ENCODE results near the gene NDUFB10. TPM values are rescaled to one million over a fixed set of nuclear protein-coding genes. Genes with fewer than 3 reads are reported as not detected.

NDUFB10 gene
- total RNA-seq, 6 experiments from 2014 or later, result 68.7 to 210 (median 81.2) TPM

DNA sequence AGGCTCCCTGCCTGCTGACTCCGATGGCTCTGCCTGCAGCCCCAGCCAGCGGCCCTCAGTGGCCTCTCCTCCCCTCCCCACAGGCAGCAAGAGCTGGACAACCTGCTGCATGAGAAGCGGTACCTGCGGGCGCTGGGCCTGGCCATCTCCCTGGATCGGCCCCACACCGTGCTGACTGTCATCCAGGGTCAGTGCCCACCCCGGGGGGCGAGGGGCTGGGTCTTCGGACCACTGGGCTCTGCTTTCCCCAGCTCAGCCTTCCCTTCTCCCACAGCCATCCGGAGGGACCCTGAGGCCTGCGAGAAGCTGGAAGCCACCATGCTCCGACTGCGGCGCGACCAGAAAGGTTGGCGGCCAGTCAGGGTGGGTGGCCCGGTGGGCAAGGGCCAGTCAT is 18.5 kb downstream of the NDUFB10 start:
- Histone ChIP-seq H3K4me1 (peaks cover 0 to 8% (median 3%) of the 10 kb centered on the region in 4 donors), H3K27me3 (no peaks in the 10 kb centered on the region), H3K36me3 (peaks cover 0 to 33% (median 10%) of the 10 kb centered on the region in 4 donors), H3K4me3 (no peak overlapping the region), H3K9me3 (no peaks in the 10 kb centered on the region), H3K27ac (no peak overlapping the region)
- no peak for DNase-seq
- intact Hi-C loops (cut with DNase I), result no loop called here
- no peak for ATAC-seq
- TF ChIP-seq POLR2A (IDR thresholded peaks at IDR 0.05), result no peak
- TF ChIP-seq, protein P1, sequence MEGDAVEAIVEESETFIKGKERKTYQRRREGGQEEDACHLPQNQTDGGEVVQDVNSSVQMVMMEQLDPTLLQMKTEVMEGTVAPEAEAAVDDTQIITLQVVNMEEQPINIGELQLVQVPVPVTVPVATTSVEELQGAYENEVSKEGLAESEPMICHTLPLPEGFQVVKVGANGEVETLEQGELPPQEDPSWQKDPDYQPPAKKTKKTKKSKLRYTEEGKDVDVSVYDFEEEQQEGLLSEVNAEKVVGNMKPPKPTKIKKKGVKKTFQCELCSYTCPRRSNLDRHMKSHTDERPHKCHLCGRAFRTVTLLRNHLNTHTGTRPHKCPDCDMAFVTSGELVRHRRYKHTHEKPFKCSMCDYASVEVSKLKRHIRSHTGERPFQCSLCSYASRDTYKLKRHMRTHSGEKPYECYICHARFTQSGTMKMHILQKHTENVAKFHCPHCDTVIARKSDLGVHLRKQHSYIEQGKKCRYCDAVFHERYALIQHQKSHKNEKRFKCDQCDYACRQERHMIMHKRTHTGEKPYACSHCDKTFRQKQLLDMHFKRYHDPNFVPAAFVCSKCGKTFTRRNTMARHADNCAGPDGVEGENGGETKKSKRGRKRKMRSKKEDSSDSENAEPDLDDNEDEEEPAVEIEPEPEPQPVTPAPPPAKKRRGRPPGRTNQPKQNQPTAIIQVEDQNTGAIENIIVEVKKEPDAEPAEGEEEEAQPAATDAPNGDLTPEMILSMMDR (IDR thresholded peaks at IDR 0.05), result no peak
- WGBS (ENCODE audit: insufficient coverage, low coverage, low lambda C conversion rate, missing lambda C conversion rate), result no CpG with 5 or more reads among the region's 18 CpGs

DNA sequence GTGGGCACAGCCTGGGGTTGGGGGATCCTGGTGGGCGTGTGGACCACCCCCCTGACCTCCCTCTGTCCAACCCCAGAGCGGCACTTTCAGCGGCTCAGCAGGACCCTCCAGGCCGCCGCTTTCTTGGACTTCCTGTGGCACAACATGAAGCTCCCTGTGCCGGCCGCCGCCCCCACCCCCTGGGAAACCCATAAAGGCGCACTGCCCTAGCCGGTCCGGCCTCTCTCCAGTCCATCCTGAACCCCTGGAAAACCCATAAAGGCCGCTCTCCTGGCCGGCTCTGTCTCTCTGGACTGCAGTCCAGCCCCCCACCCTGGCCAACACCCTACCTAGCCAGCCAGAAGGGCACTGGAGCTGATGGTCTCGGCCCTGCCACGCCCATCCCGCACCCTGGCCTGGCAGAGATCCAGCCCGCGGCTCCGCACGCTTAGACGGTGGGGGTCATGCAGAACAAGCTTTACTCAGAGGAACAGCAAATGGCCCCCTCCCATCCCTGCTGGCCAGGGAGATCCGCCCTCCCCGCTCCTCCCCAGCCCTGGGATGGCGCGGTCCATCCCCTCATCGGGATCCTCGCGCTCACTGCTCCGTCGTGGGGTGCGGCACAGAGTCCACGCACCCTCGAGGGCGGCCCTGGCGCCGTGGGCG is 19.3 kb downstream of the NDUFB10 start:
- 70% methylated on average over 4 of the region's 37 CpGs for WGBS (ENCODE audit: insufficient coverage, low coverage, low lambda C conversion rate, missing lambda C conversion rate)
- DNase-seq, result no peak
- Histone ChIP-seq H3K9me3 (no peaks in the 10 kb centered on the region), H3K27me3 (no peaks in the 10 kb centered on the region), H3K4me1 (peaks cover 0 to 10% (median 3%) of the 10 kb centered on the region in 4 donors), H3K36me3 (peaks cover 0 to 33% (median 10%) of the 10 kb centered on the region in 4 donors), H3K27ac (no peak overlapping the region), H3K4me3 (no peak overlapping the region)
- TF ChIP-seq, protein P1 (IDR thresholded peaks at IDR 0.05), result no peak
- TF ChIP-seq POLR2A (IDR thresholded peaks at IDR 0.05), result no peak
- ATAC-seq, result no peak
- intact Hi-C loops (cut with DNase I), result no loop called here

DNA sequence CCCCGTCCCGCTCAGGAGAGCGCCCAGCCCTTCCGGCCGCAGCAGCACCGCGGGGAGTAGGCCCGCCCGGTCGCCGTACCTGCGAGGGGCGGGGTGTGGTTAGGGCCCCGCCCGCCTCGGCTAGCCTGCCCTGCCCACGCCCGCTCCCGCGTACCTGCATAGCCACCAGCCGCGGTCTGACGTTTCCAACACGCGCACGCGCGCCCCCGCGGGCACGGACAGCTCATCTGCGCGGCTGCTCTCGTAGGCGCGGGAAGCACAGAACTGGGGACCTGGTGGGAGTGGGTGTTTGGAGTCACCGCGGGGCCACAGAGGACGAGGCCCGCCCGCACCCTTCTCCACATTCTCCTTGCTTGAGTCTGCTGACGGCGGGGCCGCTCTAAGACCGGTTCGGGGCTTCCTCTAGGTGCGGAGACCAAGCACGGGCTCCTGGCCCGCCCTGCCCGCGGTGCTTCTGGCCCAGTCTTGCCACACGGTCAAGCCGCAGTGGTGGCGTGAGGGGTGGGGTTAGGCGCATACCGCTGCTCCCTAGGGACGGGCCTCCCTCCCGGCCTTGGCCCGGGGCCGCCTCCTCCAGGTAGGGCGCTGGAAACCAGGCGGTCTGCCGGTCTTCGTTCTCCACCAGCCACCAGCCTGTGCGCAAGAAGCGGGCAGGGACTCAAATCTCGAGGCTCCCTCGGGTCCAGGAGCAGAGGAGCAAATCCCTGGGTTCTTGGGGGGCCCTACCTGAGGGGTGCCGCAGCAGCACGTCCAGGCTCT is 20.1 kb downstream of the NDUFB10 start:
- no peak overlapping the region for H3K4me3 ChIP-seq
- WGBS (ENCODE audit: insufficient coverage, low coverage, low lambda C conversion rate, missing lambda C conversion rate), result 28% methylated on average over 6 of the region's 70 CpGs
- ATAC-seq (no peak), DNase-seq (no peak)
- H3K27ac ChIP-seq, result no peak overlapping the region
- H3K9me3 ChIP-seq, result no peaks in the 10 kb centered on the region
- intact Hi-C loops (cut with DNase I), result no loop called here
- H3K27me3 ChIP-seq, result no peaks in the 10 kb centered on the region
- peaks cover 0 to 10% (median 3%) of the 10 kb centered on the region in 4 donors for H3K4me1 ChIP-seq
- TF ChIP-seq POLR2A (IDR thresholded peaks at IDR 0.05), result no peak
- TF ChIP-seq, protein P1 (IDR thresholded peaks at IDR 0.05), result no peak
- peaks cover 0 to 31% (median 10%) of the 10 kb centered on the region in 4 donors for H3K36me3 ChIP-seq

DNA sequence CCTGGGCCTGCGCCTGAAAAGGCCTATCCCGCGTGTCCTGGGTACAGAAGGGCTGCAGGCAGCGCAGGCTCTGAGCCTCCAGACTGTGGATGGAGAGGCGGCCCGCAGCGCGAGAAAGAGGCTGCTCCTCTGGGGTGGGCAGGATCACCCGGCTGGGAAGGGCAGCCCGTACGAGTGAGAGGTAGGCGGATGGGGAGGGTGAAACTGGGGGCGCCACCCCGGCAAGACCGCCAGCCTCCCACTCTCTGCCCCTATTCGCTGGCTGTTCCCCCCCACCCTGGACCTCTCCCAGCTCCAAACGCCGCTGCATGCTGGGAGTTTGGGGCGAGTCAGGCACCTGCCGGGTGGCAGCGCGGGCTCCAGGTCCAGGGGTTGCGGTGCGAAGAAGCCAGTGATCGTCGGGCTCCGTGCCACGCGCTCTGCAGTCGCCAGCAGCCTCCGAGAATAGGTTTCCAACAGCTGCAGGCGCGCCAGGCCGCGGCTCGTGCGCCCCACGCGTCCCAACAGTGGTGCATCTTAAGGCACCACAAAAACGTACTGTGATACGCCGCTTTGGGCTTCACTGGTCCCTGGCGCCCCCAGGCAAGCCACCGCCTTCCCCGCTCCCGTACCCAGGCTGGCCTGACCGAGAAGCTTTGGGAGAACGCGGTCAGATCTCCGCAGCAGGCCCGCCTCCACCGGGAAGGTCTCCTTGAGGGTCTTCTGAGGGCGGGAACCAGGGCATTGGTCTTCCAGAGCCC is 20.9 kb downstream of the NDUFB10 start:
- DNase-seq (no peak), ATAC-seq (no peak)
- Histone ChIP-seq H3K4me3 (no peak overlapping the region), H3K9me3 (no peaks in the 10 kb centered on the region), H3K36me3 (peaks cover 0 to 27% (median 10%) of the 10 kb centered on the region in 4 donors), H3K27me3 (no peaks in the 10 kb centered on the region), H3K27ac (no peak overlapping the region), H3K4me1 (peaks cover 0 to 16% (median 8%) of the 10 kb centered on the region in 4 donors)
- WGBS (ENCODE audit: insufficient coverage, low coverage, low lambda C conversion rate, missing lambda C conversion rate), result 52% methylated on average over 3 of the region's 53 CpGs
- TF ChIP-seq, protein P1 (IDR thresholded peaks at IDR 0.05), result no peak
- no peak for TF ChIP-seq POLR2A (IDR thresholded peaks at IDR 0.05)
- intact Hi-C loops (cut with DNase I), result no loop called here

All from right lobe of liver (tissue), 6 donors.